HUES48 (cell line): Measurements from ENCODE around the gene NAPB.
A peak's percentile ranks its signal among the peaks of the same experiment; 100 is the strongest.
"Not testable (repeated sequence)": the region's sequence is repeated elsewhere in the genome, so short reads cannot be mapped to it uniquely, and the experiment has no call there.

Experiments
- H3K27ac ChIP-seq: one replicate; pipeline ENCODE4 v1.7.0; 2013; ENCODE audit warnings: low read depth, low read length, inconsistent platforms
- H3K27me3 ChIP-seq: 2 replicates; pipeline ENCODE4 v1.6.1; 2013; ENCODE audit warnings: mild to moderate bottlenecking, low read length; ENCODE audit not compliant: control insufficient read depth, insufficient read depth
- H3K36me3 ChIP-seq: 2 replicates; pipeline ENCODE4 v1.6.1; 2013; ENCODE audit warnings: low read length; ENCODE audit not compliant: control insufficient read depth, insufficient read depth
- H3K4me1 ChIP-seq: 2 replicates; pipeline ENCODE4 v1.6.1; 2013; ENCODE audit warnings: mild to moderate bottlenecking, low read length; ENCODE audit not compliant: control insufficient read depth, insufficient read depth
- H3K4me3 ChIP-seq: 2 replicates; pipeline ENCODE4 v1.5.1; 2013; ENCODE audit warnings: mild to moderate bottlenecking, low read depth, low read length
- H3K9ac ChIP-seq: 2 replicates; pipeline ENCODE4 v1.6.1; 2013; ENCODE audit warnings: mild to moderate bottlenecking, low read depth, low read length, moderate library complexity
- H3K9me3 ChIP-seq: 2 replicates; pipeline ENCODE4 v1.6.1; 2013; ENCODE audit warnings: low read length; ENCODE audit not compliant: control insufficient read depth, insufficient read depth

Gene NAPB

GRCh38 chr20:23356203-23356602, 65.1 kb downstream of the NAPB start:
- Histone ChIP-seq H3K4me1 (peaks cover 32% of the 10 kb centered on the region), H3K27me3 (no peaks in the 10 kb centered on the region), H3K4me3 (peak overlapping the region; percentile 90), H3K9ac (no peak overlapping the region), H3K9me3 (no peaks in the 10 kb centered on the region), H3K27ac (no peak overlapping the region), H3K36me3 (peaks cover 23% of the 10 kb centered on the region)

GRCh38 chr20:23350904-23351838, 70.1 kb downstream of the NAPB start:
- no peaks in the 10 kb centered on the region for H3K9me3 ChIP-seq
- H3K36me3 ChIP-seq: peaks cover 23% of the 10 kb centered on the region
- H3K27me3 ChIP-seq: no peaks in the 10 kb centered on the region
- H3K4me3 ChIP-seq: peak overlapping the region; percentile 98
- H3K9ac ChIP-seq: peak overlapping the region; percentile 53; the same call in 1 of the 2 replicates
- H3K4me1 ChIP-seq: peaks cover 25% of the 10 kb centered on the region
- H3K27ac ChIP-seq: peak overlapping the region; percentile 74

DNA sequence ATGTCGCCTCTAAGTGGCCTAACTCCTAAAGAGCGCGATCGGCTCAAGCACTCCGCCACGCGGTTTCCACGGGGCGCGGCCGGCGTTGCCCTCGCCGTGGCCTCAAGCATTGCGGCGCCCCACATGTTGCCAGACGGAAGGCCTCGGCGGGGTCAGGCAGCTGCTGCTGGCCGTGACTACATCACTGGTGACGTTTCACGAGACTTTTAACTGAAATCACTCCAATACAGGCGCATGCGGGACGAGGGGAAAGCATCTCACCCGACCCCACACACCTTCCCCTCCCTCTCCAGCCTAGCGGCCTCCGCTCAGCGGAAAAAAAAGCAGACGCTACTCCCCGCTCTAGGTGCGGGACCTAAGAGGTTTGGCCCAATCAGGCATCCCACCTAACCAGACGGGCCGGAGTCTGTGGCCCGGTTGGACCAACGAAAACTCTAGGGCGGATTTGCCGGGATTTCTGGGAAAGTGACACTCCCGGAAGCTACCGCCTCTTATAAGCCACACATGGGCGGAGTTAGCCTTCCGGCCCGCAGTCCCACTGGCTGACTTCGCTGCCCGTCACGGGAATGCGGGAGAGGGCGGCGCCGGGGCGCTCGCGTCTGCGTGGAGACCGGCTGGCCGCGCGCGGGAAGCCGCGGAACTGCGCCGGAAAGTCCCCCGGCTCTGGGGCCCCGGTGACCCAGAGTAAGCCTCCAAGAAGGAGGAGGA, 70.9 kb downstream of the NAPB start, which contains the start of gene NXT1:
Gene NXT1 (plus strand): TSS at position 596 of the 708 bp plus-strand sequence. CDS start 3,251 bp downstream, outside the sequence.
- H3K9me3 ChIP-seq: no peaks in the 10 kb centered on the region
- peak within 1 kb of the TSS; percentile 95 for H3K27ac ChIP-seq
- H3K9ac ChIP-seq: peak within 1 kb of the TSS; percentile 68
- H3K36me3 ChIP-seq: peaks cover 19% of the 10 kb centered on the region
- H3K27me3 ChIP-seq: no peaks in the 10 kb centered on the region
- H3K4me1 ChIP-seq: peaks cover 20% of the 10 kb centered on the region
- H3K4me3 ChIP-seq: peak within 1 kb of the TSS; percentile 98

DNA sequence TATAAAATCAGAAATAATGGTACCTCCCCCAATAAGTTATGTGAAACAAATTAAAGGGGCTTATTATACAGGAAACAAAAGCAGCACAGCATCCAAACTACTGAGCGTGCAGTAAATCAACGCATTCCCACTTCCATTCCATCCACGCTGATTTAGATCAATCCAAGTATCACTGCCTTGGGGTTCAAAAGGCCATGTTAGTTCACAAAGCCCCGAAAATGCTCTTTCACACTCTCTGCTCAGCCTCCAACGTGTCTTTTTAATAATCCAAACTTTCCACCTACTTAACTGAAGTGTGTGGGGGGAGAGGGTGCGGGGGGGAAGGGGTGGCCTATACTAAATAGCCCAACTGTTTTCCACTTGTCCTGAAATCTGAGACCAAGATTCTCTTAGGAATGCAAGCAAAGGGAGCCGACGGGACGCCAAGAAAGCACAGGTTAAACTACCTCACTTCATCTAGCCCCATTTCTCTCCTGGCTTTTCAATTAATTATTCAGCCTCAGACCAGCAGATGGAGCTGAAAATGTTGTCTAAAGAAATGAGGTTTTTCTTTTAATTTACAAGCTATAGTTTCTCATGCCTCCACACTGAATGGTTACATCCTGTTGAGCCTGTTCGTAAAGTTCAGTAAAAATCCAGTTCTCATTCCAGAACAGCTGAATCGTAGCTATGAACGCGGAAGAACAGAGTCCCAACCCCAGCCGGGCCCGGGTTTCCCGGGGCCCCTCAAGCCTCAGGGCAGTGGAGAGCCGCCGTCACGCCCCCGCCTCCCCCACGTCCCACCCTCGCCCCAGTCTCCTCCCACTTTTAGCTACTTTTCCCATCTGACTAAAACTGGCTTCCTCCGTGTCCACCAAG, 71.7 kb downstream of the NAPB start:
- Histone ChIP-seq H3K9me3 (no peaks in the 10 kb centered on the region), H3K4me1 (peaks cover 20% of the 10 kb centered on the region), H3K27me3 (no peaks in the 10 kb centered on the region), H3K9ac (peak overlapping the region; percentile 68), H3K4me3 (peak overlapping the region; percentile 98), H3K27ac (peak overlapping the region; percentile 95), H3K36me3 (peaks cover 11% of the 10 kb centered on the region)

- not testable (repeated sequence) for H3K9ac ChIP-seq, H3K9me3 ChIP-seq, H3K36me3 ChIP-seq, H3K27me3 ChIP-seq, H3K4me3 ChIP-seq
- H3K27ac ChIP-seq: peak overlapping the region; percentile 95
- peaks cover 20% of the 10 kb centered on the region for H3K4me1 ChIP-seq
Observed at GRCh38 chr20:23348510-23348909, 72.8 kb downstream of the NAPB start.

- H3K9me3 ChIP-seq: no peaks in the 10 kb centered on the region
- no peaks in the 10 kb centered on the region for H3K36me3 ChIP-seq
- H3K27ac ChIP-seq: no peak overlapping the region
- peaks cover 20% of the 10 kb centered on the region for H3K4me1 ChIP-seq
- no peaks in the 10 kb centered on the region for H3K27me3 ChIP-seq
- H3K9ac ChIP-seq: no peak overlapping the region
- H3K4me3 ChIP-seq: no peak overlapping the region
Observed at GRCh38 chr20:23347791-23348190, 73.5 kb downstream of the NAPB start.

DNA sequence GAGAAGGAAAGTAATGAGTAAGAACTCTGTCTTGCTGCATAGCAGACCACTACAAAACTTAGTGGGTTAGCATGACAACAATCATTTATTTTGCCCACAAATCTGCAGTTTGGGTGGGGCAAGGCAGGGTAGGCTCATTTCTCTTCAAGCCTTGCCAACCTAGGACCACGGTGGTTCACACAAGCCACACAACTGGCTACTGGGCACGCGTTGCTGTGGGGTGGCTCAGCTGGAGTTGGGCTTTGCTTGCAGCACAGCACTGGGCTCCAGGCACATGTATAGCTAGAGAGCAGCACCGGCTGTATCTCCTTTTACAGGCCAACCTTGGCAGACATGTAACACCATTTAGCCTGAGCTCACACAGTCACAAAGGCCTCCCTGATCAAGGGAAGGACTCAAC, 75.3 kb downstream of the NAPB start:
- no peak overlapping the region for H3K9ac ChIP-seq
- H3K9me3 ChIP-seq: no peaks in the 10 kb centered on the region
- H3K27ac ChIP-seq: no peak overlapping the region
- no peaks in the 10 kb centered on the region for H3K36me3 ChIP-seq
- no peaks in the 10 kb centered on the region for H3K27me3 ChIP-seq
- peaks cover 13% of the 10 kb centered on the region for H3K4me1 ChIP-seq
- H3K4me3 ChIP-seq: no peak overlapping the region

- Histone ChIP-seq H3K9me3 (no peaks in the 10 kb centered on the region), H3K27ac (no peak overlapping the region), H3K4me1 (peaks cover 13% of the 10 kb centered on the region), H3K27me3 (no peaks in the 10 kb centered on the region), H3K36me3 (no peaks in the 10 kb centered on the region), H3K4me3 (no peak overlapping the region), H3K9ac (no peak overlapping the region)
Observed at GRCh38 chr20:23344336-23344735, 77.0 kb downstream of the NAPB start.

GRCh38 chr20:23343590-23343989, 77.7 kb downstream of the NAPB start:
- no peaks in the 10 kb centered on the region for H3K27me3 ChIP-seq
- no peaks in the 10 kb centered on the region for H3K36me3 ChIP-seq
- H3K9ac ChIP-seq: no peak overlapping the region
- H3K27ac ChIP-seq: no peak overlapping the region
- H3K9me3 ChIP-seq: no peaks in the 10 kb centered on the region
- H3K4me1 ChIP-seq: peaks cover 5% of the 10 kb centered on the region; the same call in 1 of the 2 replicates
- H3K4me3 ChIP-seq: no peak overlapping the region

- Histone ChIP-seq H3K4me3 (no peak overlapping the region), H3K9me3 (no peaks in the 10 kb centered on the region), H3K27me3 (no peaks in the 10 kb centered on the region), H3K9ac (no peak overlapping the region), H3K36me3 (no peaks in the 10 kb centered on the region), H3K27ac (no peak overlapping the region), H3K4me1 (no peaks in the 10 kb centered on the region)
Observed at GRCh38 chr20:23341073-23341472, 80.2 kb downstream of the NAPB start.
